NB4 (cell line): ENCODE data around the gene RABEP1.

Source experiments
- DNase-seq: peaks from one replicate; pipeline ENCODE4 v3.0.0; 2010; ENCODE audit warnings: low read depth
- H3K4me3 ChIP-seq: one replicate; pipeline ENCODE4 v1.5.1; 2011; ENCODE audit warnings: mild to moderate bottlenecking, low read depth, low read length, moderate library complexity
- MYC ChIP-seq: IDR thresholded peaks from 2 replicates; pipeline ENCODE4 v1.6.1; 2011; ENCODE audit warnings: low read depth, low read length
- POLR2A ChIP-seq: IDR thresholded peaks from 2 replicates; pipeline ENCODE4 v1.6.1; 2011; ENCODE audit warnings: mild to moderate bottlenecking; ENCODE audit not compliant: insufficient read length; ENCODE audit errors: extremely low read depth
- TF ChIP-seq, protein P1 (sequence below): IDR thresholded peaks from one replicate; pipeline ENCODE4 v1.5.1; 2012; ENCODE audit warnings: low read depth, low read length
- TF ChIP-seq, protein P2 (sequence below): IDR thresholded peaks from 2 replicates; pipeline ENCODE4 v1.6.1; 2011; ENCODE audit warnings: low read depth, low read length

RABEP1 gene

DNA sequence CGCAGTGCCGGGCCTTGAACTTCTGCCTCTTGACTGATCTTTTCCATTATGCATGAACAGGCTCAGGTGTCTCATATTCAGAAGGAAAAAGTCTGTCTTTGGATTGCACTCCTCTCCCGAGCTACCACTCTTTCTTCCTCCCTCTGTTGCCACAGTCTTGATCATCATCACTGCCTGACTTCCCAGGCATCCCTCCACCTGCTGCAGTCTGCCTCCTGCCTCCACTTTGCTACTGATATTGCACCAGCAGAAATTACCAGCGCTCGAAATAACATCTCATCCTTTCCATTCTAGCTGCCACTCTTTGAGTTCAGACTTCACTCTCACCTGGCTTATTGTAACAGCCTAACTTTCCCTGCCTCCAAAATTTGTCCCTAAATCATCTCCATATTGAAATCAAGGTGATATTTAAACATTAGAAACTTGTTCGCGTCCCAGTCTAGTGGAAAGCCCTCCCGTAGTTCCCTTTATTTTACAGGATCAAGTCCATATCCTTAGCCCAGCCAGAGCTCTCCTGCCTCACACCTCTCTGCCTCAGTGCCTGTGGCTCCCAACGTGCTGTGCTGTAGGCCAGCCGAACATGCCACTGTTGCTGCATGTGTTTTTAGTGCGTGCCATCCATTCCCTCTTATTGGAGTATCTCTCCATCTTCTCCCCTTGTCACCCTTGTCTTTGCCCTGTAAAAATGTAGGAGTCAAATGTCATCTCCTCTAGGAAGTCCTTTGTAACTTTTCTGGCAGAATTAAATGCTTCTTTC, 97.4 kb downstream of the RABEP1 start:
- DNase-seq, result no peak
- no peak for TF ChIP-seq MYC
- TF ChIP-seq, protein P1, sequence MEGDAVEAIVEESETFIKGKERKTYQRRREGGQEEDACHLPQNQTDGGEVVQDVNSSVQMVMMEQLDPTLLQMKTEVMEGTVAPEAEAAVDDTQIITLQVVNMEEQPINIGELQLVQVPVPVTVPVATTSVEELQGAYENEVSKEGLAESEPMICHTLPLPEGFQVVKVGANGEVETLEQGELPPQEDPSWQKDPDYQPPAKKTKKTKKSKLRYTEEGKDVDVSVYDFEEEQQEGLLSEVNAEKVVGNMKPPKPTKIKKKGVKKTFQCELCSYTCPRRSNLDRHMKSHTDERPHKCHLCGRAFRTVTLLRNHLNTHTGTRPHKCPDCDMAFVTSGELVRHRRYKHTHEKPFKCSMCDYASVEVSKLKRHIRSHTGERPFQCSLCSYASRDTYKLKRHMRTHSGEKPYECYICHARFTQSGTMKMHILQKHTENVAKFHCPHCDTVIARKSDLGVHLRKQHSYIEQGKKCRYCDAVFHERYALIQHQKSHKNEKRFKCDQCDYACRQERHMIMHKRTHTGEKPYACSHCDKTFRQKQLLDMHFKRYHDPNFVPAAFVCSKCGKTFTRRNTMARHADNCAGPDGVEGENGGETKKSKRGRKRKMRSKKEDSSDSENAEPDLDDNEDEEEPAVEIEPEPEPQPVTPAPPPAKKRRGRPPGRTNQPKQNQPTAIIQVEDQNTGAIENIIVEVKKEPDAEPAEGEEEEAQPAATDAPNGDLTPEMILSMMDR, result no peak
- TF ChIP-seq, protein P2, sequence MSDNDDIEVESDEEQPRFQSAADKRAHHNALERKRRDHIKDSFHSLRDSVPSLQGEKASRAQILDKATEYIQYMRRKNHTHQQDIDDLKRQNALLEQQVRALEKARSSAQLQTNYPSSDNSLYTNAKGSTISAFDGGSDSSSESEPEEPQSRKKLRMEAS, result no peak
- no peak overlapping the region for H3K4me3 ChIP-seq

DNA sequence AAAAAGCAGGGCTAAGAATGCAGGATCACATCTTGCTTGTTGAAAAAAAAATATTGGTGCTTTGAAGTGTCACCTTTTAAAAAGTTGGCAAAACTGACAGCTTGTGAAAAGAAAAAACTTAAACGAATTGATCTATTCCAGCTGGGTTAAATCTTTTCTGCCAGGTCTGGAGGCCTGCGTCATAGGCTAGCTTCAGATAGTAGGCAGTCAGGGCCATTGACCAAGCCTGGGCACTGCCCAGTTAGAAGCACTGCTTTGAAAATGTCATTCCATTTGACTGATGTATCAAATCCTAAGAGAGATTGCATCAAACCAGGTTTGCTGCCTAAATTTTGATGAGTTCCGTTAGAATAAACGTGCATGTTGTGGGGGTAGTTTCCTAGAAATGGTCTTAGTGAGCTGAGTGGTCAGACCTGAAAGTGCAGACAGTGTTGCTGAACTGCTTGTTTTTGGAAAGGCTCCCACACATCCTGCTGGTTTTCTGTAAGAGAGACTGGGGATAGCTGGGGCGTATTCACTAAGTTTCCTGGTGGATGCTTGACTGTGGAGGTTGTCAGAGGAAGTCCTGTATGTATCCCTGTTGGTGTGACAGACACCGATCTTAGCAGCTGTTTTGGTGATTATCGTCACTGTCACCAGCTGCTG, 98.5 kb downstream of the RABEP1 start:
- no peak for DNase-seq
- TF ChIP-seq POLR2A, result no peak
- no peak for TF ChIP-seq MYC
- TF ChIP-seq, protein P2, result no peak
- TF ChIP-seq, protein P1, result no peak

DNA sequence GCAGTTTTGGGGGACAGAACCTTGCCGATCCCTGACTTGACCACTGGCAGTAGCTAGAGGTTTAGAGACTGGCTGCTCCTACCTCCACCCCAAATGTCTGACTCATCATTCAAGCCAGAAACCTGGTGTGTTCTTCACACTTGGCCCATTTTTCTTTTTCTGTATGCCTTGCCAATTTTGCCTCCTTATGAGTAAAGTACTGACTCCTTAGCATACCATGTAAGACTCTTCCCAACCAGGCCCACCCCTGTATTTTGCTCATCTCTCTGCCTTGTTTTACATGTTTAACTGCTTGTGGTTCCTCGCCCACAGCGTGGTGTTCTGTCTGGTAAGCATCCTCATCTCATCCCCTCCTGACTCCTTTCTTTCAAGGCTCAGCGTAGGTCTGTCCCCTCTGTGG, 99.5 kb downstream of the RABEP1 start:
- TF ChIP-seq, protein P1, result no peak
- TF ChIP-seq, protein P2, result no peak
- TF ChIP-seq POLR2A (no peak), MYC (no peak)
- H3K4me3 ChIP-seq, result no peak overlapping the region
- no peak for DNase-seq

More for the DNA sequence above, 98.5 kb downstream of the RABEP1 start:
- H3K4me3 ChIP-seq, result no peak overlapping the region

DNA sequence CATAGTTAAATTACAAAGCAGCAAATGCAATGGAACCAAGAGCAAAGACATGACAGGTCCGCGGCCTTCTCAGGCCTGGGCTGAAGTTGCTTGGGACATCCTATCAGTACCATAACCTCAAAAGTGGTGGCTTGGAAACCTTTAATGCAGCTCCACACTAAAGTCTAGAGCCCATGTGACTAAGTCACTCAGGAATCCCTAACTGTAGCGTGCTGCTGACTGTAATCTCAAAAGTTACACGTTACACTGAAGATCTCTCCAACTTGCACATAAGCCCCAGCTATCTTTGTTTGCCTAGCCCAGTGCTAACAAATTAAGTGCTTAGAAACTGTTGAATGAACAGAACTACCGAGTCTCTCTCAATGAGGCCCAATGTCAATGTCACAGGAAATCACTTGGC, 109.6 kb downstream of the RABEP1 start:
- no peak for DNase-seq
- TF ChIP-seq MYC (no peak), POLR2A (no peak)
- TF ChIP-seq, protein P2, result no peak
- TF ChIP-seq, protein P1, result no peak
- H3K4me3 ChIP-seq, result no peak overlapping the region

DNA sequence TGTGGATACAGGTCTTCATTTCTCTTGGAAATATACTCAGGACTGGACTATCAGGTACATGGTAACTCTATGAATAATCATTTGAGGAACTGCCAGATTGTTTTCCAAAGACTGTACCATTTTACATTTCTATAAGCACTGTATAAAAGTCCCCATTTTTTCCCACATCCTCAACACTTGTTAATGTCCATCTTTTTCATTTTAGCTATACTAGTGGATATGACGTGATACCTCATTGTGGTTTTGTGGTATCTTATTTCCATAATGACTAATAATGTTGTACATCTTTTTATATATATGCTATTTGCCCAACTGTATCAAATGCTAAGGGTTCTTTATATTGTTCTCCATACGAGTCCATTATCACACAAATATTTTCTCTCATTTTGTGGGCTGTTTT, 114.5 kb downstream of the RABEP1 start:
- TF ChIP-seq, protein P2, result no peak
- DNase-seq, result no peak
- H3K4me3 ChIP-seq, result no peak overlapping the region

DNA sequence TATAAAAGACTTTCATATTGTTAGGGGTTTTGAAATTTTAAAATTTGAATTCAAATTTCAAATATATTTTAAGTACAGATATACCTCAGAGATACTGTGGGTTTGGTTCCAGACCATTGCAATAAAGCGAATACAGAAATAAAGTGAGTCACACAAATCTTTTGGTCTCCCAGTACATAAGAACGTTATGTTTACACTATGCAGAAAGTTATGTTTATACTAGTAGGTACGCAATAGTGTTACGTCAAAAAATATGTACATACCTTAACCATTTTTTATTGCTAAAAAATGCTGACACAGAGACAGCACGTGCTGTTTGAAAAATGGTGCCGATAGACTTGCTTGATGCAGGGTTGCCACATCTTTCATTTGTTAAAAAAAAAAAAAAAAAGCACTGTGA, 117.7 kb downstream of the RABEP1 start:
- DNase-seq, result no peak
- TF ChIP-seq POLR2A (no peak), MYC (no peak)
- TF ChIP-seq, protein P2, result no peak
- TF ChIP-seq, protein P1, result no peak

More for the DNA sequence above, 117.7 kb downstream of the RABEP1 start:
- H3K4me3 ChIP-seq, result no peak overlapping the region
